GM19099 (cell line): ENCODE data around the gene ST6GALNAC2.

Experiments
- POLR2A ChIP-seq: IDR thresholded peaks from 3 replicates; pipeline ENCODE4 v1.6.1; 2011; ENCODE audit warnings: low read depth; ENCODE audit not compliant: insufficient read length; ENCODE audit errors: extremely low read depth

ST6GALNAC2 gene

DNA sequence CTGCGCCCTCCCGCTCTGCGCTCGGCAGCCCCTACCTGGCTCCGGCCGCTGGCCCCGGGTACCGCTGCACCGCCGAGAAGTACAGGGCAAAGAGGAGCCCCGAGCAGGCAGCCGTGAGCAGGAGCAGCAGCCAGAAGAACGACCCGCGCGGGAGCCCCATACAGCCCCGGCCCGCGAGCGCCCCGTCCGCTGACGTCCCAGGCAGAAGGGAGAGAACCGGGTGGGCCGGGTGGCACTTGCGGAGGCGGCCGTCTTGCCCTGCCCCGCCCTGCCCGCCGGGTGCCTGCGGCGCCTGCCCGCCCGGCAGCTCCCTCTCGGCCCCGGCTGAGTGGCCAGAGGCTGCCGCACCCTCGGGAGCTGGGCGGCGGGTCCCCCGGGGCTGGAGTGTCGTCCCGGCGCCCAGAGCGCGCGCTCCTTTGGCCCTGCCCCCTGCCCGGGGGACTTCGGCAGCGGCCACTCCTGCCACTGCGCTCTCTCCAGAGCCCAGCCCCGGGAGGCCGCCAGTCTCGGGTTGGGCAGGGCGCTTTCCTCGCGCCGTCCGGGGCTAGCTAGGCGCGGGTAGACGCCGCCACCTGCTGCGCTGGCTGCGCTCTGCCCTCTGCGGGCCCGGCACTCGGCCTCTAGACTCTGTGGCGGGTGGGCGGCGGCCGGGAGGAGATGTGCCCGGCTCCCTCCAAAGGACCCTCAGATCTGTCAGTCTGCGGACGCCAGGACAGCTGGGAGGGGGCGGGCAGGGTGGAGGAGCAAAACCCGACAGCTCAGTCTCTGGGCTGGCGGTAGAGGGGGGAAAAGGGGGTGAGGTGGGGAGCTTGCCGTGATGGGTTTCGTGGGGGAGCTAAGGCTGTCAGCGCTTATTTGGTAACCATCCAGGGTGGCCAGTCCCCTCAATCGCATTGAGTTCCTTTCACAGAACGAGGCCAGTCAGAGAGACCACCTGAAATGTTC, at the start of gene ST6GALNAC2:
Gene ST6GALNAC2 (minus strand): TSS at position 212 of the 945 bp plus-strand sequence. CDS start 52 bp downstream, at position 160.
- TF ChIP-seq POLR2A: no peak

- TF ChIP-seq POLR2A: no peak
Measured at GRCh38 chr17:76635039-76635438, 49.4 kb upstream of the ST6GALNAC2 start.

DNA sequence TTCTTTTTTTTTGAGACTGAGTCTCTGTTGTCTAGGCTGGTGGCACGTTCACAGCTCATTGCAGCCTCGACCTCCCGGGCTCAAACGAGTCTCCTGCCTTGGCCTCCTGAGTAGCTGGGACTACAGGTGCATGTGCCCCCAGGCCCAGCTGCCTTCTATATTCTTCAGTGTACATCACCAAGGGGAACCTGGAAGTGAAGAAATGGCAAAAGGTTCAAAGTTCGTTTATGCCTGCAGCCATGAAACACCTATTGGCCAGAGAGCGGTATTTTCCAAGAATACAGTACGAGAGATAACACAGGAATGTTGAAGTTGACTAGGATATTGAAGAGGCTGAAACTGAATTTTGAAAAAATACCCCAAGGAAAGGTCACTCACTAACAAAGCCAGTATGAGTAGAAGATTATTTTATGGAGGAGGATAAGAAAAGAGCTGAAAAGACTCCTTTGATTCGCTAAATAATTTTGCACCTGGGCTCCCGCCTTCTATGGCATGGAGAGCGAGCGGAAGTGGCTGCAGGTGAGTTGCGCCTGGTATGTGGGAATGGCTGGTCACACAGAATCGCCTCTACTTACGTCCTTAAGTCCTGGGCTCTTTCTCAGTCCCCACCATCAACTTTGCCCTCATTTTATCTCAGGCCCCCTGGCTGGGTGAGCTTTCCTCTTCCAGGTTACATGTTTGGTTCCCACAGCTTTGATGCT, 48.1 kb upstream of the ST6GALNAC2 start:
- TF ChIP-seq POLR2A: no peak

DNA sequence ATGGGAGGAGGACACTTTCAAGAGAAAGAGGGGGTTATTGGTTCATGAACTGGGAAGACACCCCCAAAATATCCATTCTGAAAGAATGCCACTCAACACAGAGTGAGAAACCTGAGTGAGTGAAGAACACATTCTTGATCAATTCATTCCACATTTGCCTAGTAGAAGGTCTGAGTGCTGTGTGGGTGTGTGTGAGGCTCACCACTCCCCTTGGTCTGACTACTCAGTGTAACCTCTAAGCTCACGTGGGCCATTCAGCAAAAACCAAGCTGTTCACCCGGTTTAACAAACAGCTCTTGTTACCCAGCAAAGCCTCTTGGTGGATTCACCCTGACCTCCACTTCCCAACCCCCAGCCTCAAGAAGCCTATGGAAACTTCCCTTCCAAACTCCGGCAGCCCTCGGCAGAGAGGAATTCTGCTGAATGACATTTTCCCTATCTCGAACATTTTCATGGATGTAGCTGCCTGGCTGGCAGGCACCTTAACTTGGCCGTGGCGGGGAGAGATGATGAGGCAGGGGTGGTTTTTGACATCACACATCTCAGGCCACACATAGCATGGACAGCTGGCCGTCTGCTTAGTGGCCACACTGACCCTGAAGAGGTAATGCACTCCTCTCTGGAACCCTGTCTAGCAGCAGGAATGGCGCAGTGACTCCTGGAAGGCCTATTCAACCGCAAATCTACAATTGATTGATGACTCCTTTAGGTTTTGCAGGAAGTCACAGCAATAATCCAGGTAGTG, 46.3 kb upstream of the ST6GALNAC2 start:
- TF ChIP-seq POLR2A: no peak

- no peak for TF ChIP-seq POLR2A
Measured at GRCh38 chr17:76630151-76630550, 44.5 kb upstream of the ST6GALNAC2 start.

- TF ChIP-seq POLR2A: no peak
Measured at GRCh38 chr17:76627510-76627909, 41.9 kb upstream of the ST6GALNAC2 start.

- no peak for TF ChIP-seq POLR2A
Measured at GRCh38 chr17:76626442-76626841, 40.8 kb upstream of the ST6GALNAC2 start.

DNA sequence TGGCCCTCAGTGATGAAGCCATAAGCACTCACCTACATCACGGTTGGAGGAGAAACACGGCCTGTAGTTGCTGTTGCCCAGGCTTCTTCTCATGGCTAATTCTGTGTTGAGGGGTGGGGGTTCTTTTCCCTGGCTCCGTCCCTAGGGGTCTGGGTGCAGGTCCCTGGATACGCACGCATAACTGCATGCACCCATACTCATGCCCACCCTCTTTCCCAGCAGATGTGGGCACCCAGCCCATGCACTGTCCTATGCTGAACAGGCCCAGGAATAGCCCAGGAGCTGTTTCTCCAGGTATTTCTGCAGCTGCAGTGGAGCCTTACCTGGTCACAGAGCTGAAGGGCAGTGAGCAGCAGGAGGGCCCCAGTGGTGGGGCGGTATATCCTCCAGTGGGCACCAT, 39.8 kb upstream of the ST6GALNAC2 start:
- TF ChIP-seq POLR2A: no peak

GRCh38 chr17:76623271-76624146, 37.8 kb upstream of the ST6GALNAC2 start:
- TF ChIP-seq POLR2A: no peak

- no peak for TF ChIP-seq POLR2A
Measured at GRCh38 chr17:76617838-76618237, 32.2 kb upstream of the ST6GALNAC2 start.

GRCh38 chr17:76614912-76615617, 29.4 kb upstream of the ST6GALNAC2 start:
- no peak for TF ChIP-seq POLR2A

- TF ChIP-seq POLR2A: no peak
Measured at GRCh38 chr17:76612977-76613851, 27.6 kb upstream of the ST6GALNAC2 start.

DNA sequence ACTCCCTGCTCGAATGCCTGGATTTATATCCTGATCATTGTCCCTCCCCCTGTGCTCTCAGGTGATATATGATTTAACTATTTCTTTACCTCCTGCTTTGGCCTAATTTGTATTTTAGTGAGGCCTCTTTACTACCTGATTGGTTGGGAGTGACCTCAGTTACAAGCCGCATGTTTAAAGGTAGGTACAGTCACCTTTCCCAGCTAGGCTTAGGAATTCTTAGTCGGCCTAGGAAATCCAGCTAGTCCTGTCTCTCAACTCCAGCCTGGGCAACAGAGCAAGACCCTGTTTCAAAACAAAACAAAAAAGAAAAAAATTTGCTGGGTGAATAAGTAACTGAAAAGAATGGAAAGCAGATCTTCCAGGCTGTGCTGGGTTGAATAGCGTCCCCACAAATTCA, 26.8 kb upstream of the ST6GALNAC2 start:
- TF ChIP-seq POLR2A: no peak
